ENCODE results near the gene TESK1.
"Not testable (repeated sequence)": the region's sequence is repeated elsewhere in the genome, so short reads cannot be mapped to it uniquely, and the experiment has no call there.

- TF ChIP-seq, protein P1, sequence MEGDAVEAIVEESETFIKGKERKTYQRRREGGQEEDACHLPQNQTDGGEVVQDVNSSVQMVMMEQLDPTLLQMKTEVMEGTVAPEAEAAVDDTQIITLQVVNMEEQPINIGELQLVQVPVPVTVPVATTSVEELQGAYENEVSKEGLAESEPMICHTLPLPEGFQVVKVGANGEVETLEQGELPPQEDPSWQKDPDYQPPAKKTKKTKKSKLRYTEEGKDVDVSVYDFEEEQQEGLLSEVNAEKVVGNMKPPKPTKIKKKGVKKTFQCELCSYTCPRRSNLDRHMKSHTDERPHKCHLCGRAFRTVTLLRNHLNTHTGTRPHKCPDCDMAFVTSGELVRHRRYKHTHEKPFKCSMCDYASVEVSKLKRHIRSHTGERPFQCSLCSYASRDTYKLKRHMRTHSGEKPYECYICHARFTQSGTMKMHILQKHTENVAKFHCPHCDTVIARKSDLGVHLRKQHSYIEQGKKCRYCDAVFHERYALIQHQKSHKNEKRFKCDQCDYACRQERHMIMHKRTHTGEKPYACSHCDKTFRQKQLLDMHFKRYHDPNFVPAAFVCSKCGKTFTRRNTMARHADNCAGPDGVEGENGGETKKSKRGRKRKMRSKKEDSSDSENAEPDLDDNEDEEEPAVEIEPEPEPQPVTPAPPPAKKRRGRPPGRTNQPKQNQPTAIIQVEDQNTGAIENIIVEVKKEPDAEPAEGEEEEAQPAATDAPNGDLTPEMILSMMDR (conservative IDR thresholded peaks at IDR 0.05; ENCODE audit: low read depth in 2 of 2), result not testable (repeated sequence)
- TF ChIP-seq EZH2 (IDR thresholded peaks at IDR 0.05; ENCODE audit: low read depth, unreplicated experiment); POLR2AphosphoS5 (IDR thresholded peaks at IDR 0.05; ENCODE audit: low read depth); EZH2phosphoT487 (IDR thresholded peaks at IDR 0.05; ENCODE audit: unreplicated experiment); CREB1 (CRISPR knock-in tag; IDR thresholded peaks at IDR 0.05; ENCODE audit: low read depth): not testable (repeated sequence)
- TF ChIP-seq, protein P2, sequence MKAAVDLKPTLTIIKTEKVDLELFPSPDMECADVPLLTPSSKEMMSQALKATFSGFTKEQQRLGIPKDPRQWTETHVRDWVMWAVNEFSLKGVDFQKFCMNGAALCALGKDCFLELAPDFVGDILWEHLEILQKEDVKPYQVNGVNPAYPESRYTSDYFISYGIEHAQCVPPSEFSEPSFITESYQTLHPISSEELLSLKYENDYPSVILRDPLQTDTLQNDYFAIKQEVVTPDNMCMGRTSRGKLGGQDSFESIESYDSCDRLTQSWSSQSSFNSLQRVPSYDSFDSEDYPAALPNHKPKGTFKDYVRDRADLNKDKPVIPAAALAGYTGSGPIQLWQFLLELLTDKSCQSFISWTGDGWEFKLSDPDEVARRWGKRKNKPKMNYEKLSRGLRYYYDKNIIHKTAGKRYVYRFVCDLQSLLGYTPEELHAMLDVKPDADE (IDR thresholded peaks at IDR 0.05), result not testable (repeated sequence)
Measured at GRCh38 chr9:35596907-35597306, 8.2 kb upstream of the TESK1 start.
